Measurements from ENCODE around the gene GABRE.
"Not testable (repeated sequence)": the region's sequence is repeated elsewhere in the genome, so short reads cannot be mapped to it uniquely, and the experiment has no call there.

The GABRE gene

GRCh38 chrX:151966236-151966635, 8.2 kb downstream of the GABRE start:
- no peak for DNase-seq

- no peak for DNase-seq
Measured at GRCh38 chrX:151962034-151962433, 12.4 kb downstream of the GABRE start.

GRCh38 chrX:151958101-151958500, 16.4 kb downstream of the GABRE start:
- DNase-seq = no peak

GRCh38 chrX:151954730-151955129, 19.7 kb downstream of the GABRE start:
- no peak for DNase-seq

GRCh38 chrX:151938172-151938571, 36.3 kb downstream of the GABRE start:
- no peak for DNase-seq

- DNase-seq = no peak
Measured at GRCh38 chrX:151935358-151935757, 39.1 kb downstream of the GABRE start.

- no peak for DNase-seq
Measured at GRCh38 chrX:151929126-151929525, 45.4 kb downstream of the GABRE start.

- DNase-seq = no peak
Measured at GRCh38 chrX:151923648-151924047, 50.8 kb downstream of the GABRE start.

- no peak for DNase-seq
Measured at GRCh38 chrX:151922692-151923091, 51.8 kb downstream of the GABRE start.

GRCh38 chrX:151921866-151922265, 52.6 kb downstream of the GABRE start:
- no peak for DNase-seq

GRCh38 chrX:151921292-151921691, 53.2 kb downstream of the GABRE start:
- no peak for DNase-seq

GRCh38 chrX:151920530-151920929, 53.9 kb downstream of the GABRE start:
- DNase-seq = no peak

GRCh38 chrX:151920101-151920500, 54.4 kb downstream of the GABRE start:
- no peak for DNase-seq

GRCh38 chrX:151919610-151920009, 54.9 kb downstream of the GABRE start:
- no peak for DNase-seq

- DNase-seq = not testable (repeated sequence)
Measured at GRCh38 chrX:151918736-151919135, 55.7 kb downstream of the GABRE start.

- no peak for DNase-seq
Measured at GRCh38 chrX:151912780-151913179, 61.7 kb downstream of the GABRE start, which contains the start of gene MAGEA4. MAGEA4 (plus strand) TSS chrX:151912889; CDS start chrX:151923665, 10,776 bp downstream.

- no peak for DNase-seq
Measured at GRCh38 chrX:151912221-151912620, 62.3 kb downstream of the GABRE start.

- no peak for DNase-seq
Measured at GRCh38 chrX:151904989-151905388, 69.5 kb downstream of the GABRE start.

Data from hematopoietic multipotent progenitor cell treated with erythropoietin and hydrocortisone succinate and interleukin-3 and kit ligand, for 6 days (in vitro differentiated cells).